Erythroblast (primary cell): Measurements from ENCODE around the gene TMEM116.

Experiments used
- DNase-seq, 2 experiments: peaks; one replicate each; lab custom pipeline; 2025; lab: John Stamatoyannopoulos, UW
- GATA1 ChIP-seq: IDR thresholded peaks from 2 replicates; pipeline ENCODE4 v1.6.1; 2011; ENCODE audit warnings: low read depth, mild to moderate bottlenecking, control low read depth, low read length, moderate library complexity
- POLR2A ChIP-seq: IDR thresholded peaks from 2 replicates; pipeline ENCODE4 v1.6.1; 2011; ENCODE audit warnings: mild to moderate bottlenecking, low read length

TMEM116 gene

GRCh38 chr12:111936869-111937268 lies 76.1 kb downstream of the TMEM116 start:
- TF ChIP-seq GATA1 (no peak), POLR2A (no peak)
- DNase-seq, result no peak

- TF ChIP-seq POLR2A (no peak), GATA1 (no peak)
- no peak for DNase-seq
These were observed 80.7 kb downstream of the TMEM116 start for GRCh38 chr12:111932241-111932640.

GRCh38 chr12:111927346-111927745 lies 85.6 kb downstream of the TMEM116 start:
- DNase-seq, result no peak
- TF ChIP-seq GATA1 (no peak), POLR2A (no peak)

- no peak for TF ChIP-seq POLR2A
- TF ChIP-seq GATA1, result no peak
- DNase-seq, result no peak
These were observed 86.3 kb downstream of the TMEM116 start for GRCh38 chr12:111926631-111927030.

- no peak for DNase-seq
- TF ChIP-seq GATA1, result no peak
- TF ChIP-seq POLR2A, result no peak
These were observed 87.8 kb downstream of the TMEM116 start for GRCh38 chr12:111925171-111925570.

GRCh38 chr12:111907740-111908139 lies 105.2 kb downstream of the TMEM116 start:
- TF ChIP-seq GATA1 (no peak), POLR2A (no peak)
- no peak for DNase-seq

- TF ChIP-seq POLR2A (no peak), GATA1 (no peak)
- no peak for DNase-seq
These were observed 107.5 kb downstream of the TMEM116 start for GRCh38 chr12:111905502-111905901.

- peak; percentile 28 to 54 for DNase-seq
These were observed 108.5 kb downstream of the TMEM116 start for GRCh38 chr12:111904446-111904975.

GRCh38 chr12:111901182-111901581 lies 111.8 kb downstream of the TMEM116 start:
- DNase-seq, result no peak
- TF ChIP-seq POLR2A (no peak), GATA1 (no peak)

More at GRCh38 chr12:111904446-111904975, 108.5 kb downstream of the TMEM116 start:
- TF ChIP-seq POLR2A, result no peak
- TF ChIP-seq GATA1, result no peak

GRCh38 chr12:111894556-111894955 lies 118.4 kb downstream of the TMEM116 start:
- no peak for TF ChIP-seq POLR2A
- no peak for DNase-seq

GRCh38 chr12:111893287-111893686 lies 119.7 kb downstream of the TMEM116 start:
- no peak for TF ChIP-seq GATA1
- no peak for TF ChIP-seq POLR2A
- DNase-seq, result no peak

GRCh38 chr12:111887926-111888745 lies 124.8 kb downstream of the TMEM116 start:
- DNase-seq, result no peak
- TF ChIP-seq POLR2A (no peak), GATA1 (no peak)

GRCh38 chr12:111886662-111887545 lies 126.1 kb downstream of the TMEM116 start:
- no peak for TF ChIP-seq POLR2A
- TF ChIP-seq GATA1, result no peak
- DNase-seq, result no peak

GRCh38 chr12:111881716-111882115 lies 131.2 kb downstream of the TMEM116 start:
- TF ChIP-seq GATA1 (no peak), POLR2A (no peak)
- DNase-seq, result no peak
